GM18511 (cell line): ENCODE measurements around the gene FXYD5.

Experiments used
- ATAC-seq: cut with Tn5 transposase; IDR thresholded peaks from one replicate; pipeline ENCODE4 v1.9.1; 2021; ENCODE audit warnings: mild to moderate bottlenecking, moderate library complexity; ENCODE audit not compliant: unreplicated experiment

Gene FXYD5

GRCh38 chr19:35155441-35155840, 906 bp downstream of the FXYD5 start:
- peak; percentile 32 for ATAC-seq

GRCh38 chr19:35155981-35156672, 1.6 kb downstream of the FXYD5 start:
- ATAC-seq = no peak

- ATAC-seq = no peak
Measured at GRCh38 chr19:35156673-35157014, 2.1 kb downstream of the FXYD5 start.

- ATAC-seq = no peak
Measured at GRCh38 chr19:35157431-35157830, 2.9 kb downstream of the FXYD5 start.

- no peak for ATAC-seq
Measured at GRCh38 chr19:35159606-35160005, 5.1 kb downstream of the FXYD5 start.

GRCh38 chr19:35160629-35161433, 6.3 kb downstream of the FXYD5 start:
- ATAC-seq = no peak

GRCh38 chr19:35161434-35161743, 6.9 kb downstream of the FXYD5 start:
- no peak for ATAC-seq

- ATAC-seq = no peak
Measured at GRCh38 chr19:35162471-35163326, 8.2 kb downstream of the FXYD5 start.

- ATAC-seq = no peak
Measured at GRCh38 chr19:35164418-35164817, 9.9 kb downstream of the FXYD5 start.

- ATAC-seq = no peak
Measured at GRCh38 chr19:35165200-35166058, 10.9 kb downstream of the FXYD5 start.

- ATAC-seq = no peak
Measured at GRCh38 chr19:35166100-35167063, 11.8 kb downstream of the FXYD5 start.

- ATAC-seq = no peak
Measured at GRCh38 chr19:35167251-35168119, 12.9 kb downstream of the FXYD5 start.

- no peak for ATAC-seq
Measured at GRCh38 chr19:35168196-35168595, 13.7 kb downstream of the FXYD5 start.

- no peak for ATAC-seq
Measured at GRCh38 chr19:35169221-35169995, 14.9 kb downstream of the FXYD5 start.

GRCh38 chr19:35170359-35171061, 16.0 kb downstream of the FXYD5 start:
- ATAC-seq = no peak

- ATAC-seq = no peak
Measured at GRCh38 chr19:35171730-35172129, 17.2 kb downstream of the FXYD5 start.

GRCh38 chr19:35174226-35174625, 19.7 kb downstream of the FXYD5 start:
- no peak for ATAC-seq
